ENCODE results near the gene SERP2. TPM values are rescaled to one million over a fixed set of nuclear protein-coding genes. Genes with fewer than 3 reads are reported as not detected.

Gene SERP2
- total and polyA plus RNA-seq, 8 donors, result 1.0 to 255 (median 9.3) TPM; not detected in 1

DNA sequence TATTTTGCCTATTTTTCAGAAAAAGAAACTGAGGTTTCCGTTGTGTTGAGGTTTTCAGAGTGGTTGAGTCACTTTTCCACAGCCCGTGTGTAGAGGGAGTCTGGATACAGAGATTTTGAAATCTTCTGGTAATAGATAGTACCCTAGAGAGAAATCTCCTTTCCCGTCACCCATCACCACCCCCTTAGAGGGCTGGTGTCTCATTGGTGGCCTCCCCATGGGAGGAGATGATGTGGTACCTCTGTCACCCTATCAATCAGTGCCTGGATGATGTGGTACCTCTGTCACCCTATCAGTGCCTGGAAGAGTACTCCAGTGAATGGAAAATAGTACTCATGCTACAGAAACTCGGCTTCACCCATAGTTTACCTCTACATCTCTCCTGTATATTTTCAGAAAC, 42.2 kb upstream of the SERP2 start:
- H3K9me3 ChIP-seq, result no peaks in the 10 kb centered on the region
- no peaks in the 10 kb centered on the region for H3K27me3 ChIP-seq
- TF ChIP-seq, protein P1, sequence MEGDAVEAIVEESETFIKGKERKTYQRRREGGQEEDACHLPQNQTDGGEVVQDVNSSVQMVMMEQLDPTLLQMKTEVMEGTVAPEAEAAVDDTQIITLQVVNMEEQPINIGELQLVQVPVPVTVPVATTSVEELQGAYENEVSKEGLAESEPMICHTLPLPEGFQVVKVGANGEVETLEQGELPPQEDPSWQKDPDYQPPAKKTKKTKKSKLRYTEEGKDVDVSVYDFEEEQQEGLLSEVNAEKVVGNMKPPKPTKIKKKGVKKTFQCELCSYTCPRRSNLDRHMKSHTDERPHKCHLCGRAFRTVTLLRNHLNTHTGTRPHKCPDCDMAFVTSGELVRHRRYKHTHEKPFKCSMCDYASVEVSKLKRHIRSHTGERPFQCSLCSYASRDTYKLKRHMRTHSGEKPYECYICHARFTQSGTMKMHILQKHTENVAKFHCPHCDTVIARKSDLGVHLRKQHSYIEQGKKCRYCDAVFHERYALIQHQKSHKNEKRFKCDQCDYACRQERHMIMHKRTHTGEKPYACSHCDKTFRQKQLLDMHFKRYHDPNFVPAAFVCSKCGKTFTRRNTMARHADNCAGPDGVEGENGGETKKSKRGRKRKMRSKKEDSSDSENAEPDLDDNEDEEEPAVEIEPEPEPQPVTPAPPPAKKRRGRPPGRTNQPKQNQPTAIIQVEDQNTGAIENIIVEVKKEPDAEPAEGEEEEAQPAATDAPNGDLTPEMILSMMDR (IDR thresholded peaks at IDR 0.05), result no peak
- TF ChIP-seq EP300 (IDR thresholded peaks at IDR 0.05) (no peak), POLR2A (IDR thresholded peaks at IDR 0.05) (no peak), POLR2AphosphoS5 (IDR thresholded peaks at IDR 0.05) (no peak)
- intact Hi-C loops (cut with DNase I; ENCODE audit: low total_unique reads), result no loop called here
- WGBS, 5 donors, result 66 to 82% (median 81%) methylated on average over 4 of the region's 4 CpGs
- no peak for DNase-seq
- no peak overlapping the region for H3K4me3 ChIP-seq
- peak overlapping the region in 4 of 5 donors; percentile 54 to 75 (median 62) for H3K27ac ChIP-seq
- peaks cover 7 to 24% (median 19%) of the 10 kb centered on the region in 4 donors for H3K4me1 ChIP-seq
- no peaks in the 10 kb centered on the region for H3K36me3 ChIP-seq

DNA sequence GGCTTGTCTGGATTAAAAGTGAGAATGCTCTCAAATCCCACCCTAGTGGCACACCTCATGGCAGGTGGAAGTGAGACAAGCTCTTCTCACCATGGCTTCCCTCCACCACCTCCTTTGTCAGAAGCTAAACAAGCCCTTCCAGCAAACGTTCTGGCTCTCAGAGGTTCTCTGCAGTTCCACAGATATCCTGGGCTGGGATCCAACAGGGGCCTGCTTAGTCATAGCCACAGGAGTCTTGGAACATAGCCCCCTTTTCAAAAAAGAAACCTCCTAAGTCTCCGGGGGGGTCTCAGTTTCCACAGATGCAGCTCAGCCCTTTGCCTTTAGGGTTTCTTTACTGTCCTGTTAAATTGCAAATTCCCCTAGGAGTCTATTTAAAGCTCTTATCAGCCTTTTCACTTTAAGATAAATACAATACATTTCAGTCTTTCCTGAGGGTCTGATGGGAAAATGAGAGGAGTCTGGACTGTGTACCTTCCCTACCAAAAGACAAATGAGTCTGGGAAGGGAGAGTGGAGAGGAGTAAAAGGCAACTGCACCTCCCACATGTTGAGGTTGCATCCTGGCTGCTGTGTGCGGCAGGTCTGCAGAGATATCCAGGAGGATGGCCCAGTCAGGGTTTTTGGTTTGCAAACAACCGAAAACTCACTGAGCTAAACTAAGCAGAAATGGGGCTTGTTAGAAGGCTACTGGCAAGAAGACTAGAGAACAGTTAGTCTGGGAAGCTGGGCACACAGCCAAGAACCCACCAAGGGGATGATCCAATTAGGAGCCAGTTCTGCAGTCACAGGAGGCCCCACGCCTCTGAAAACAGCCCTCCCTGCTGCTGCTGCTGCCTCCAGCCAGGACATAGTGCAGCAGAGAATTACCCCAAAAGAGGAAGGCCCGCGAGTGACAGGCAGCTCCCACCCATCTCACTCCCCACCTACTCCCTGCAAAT, 41.4 kb upstream of the SERP2 start:
- peaks cover 7 to 24% (median 19%) of the 10 kb centered on the region in 4 donors for H3K4me1 ChIP-seq
- H3K27me3 ChIP-seq, result no peaks in the 10 kb centered on the region
- H3K4me3 ChIP-seq, result no peak overlapping the region
- peak in 1 of 2 donors; percentile 87 for DNase-seq
- H3K36me3 ChIP-seq, result no peaks in the 10 kb centered on the region
- no peaks in the 10 kb centered on the region for H3K9me3 ChIP-seq
- H3K27ac ChIP-seq, result peak overlapping the region; percentile 32 to 75 (median 59)
- TF ChIP-seq POLR2AphosphoS5 (IDR thresholded peaks at IDR 0.05), result no peak
- TF ChIP-seq POLR2A (IDR thresholded peaks at IDR 0.05), result no peak
- TF ChIP-seq, protein P1 (IDR thresholded peaks at IDR 0.05), result no peak
- TF ChIP-seq EP300 (IDR thresholded peaks at IDR 0.05), result no peak
- whole genome bisulfite sequencing, 5 donors, result 28 to 50% (median 42%) methylated on average over 7 of the region's 7 CpGs
- intact Hi-C loops (cut with DNase I; ENCODE audit: low total_unique reads), result no loop called here

DNA sequence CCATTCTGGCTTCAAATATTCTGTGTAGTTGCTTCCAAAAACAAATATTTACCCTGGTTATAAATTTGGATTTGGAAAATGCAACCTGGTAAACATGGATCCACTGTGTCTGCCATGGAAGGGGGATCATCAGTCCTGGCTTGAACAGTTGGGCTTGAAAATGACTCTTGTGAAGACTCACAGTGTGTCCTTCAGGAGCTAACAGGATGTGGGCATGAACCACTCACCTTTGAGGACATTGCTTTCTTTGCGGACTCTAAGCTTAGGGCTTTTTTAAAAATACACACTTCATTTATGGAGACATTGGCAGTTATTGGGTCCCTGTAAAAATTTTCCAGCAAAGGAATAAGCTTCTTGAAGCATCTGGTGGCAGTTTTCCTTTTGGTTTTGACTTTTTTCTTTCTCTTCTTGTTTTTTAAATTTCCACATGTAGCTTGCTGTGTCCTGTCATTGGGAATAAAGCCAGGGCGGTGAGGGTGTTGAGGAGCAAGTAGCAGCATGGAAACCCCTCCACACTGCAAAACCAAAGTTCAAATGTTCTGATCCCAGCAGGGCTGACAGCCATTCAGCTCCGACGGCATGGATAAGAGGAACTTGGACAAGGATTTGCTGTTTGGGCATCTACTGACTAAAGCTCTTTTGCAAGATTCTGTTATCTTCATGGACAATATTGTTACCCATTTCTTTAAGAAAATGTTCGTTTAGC, 39.5 kb upstream of the SERP2 start:
- Histone ChIP-seq H3K4me3 (no peak overlapping the region), H3K4me1 (peaks cover 7 to 24% (median 19%) of the 10 kb centered on the region in 4 donors), H3K36me3 (no peaks in the 10 kb centered on the region), H3K27me3 (no peaks in the 10 kb centered on the region), H3K27ac (peak overlapping the region in 1 of 5 donors; percentile 75), H3K9me3 (no peaks in the 10 kb centered on the region)
- WGBS, 5 donors, result 71 to 79% (median 74%) methylated on average over 5 of the region's 5 CpGs
- intact Hi-C loops (cut with DNase I; ENCODE audit: low total_unique reads), result no loop called here
- TF ChIP-seq, protein P1 (IDR thresholded peaks at IDR 0.05), result no peak
- no peak for TF ChIP-seq POLR2AphosphoS5 (IDR thresholded peaks at IDR 0.05)
- TF ChIP-seq EP300 (IDR thresholded peaks at IDR 0.05), result no peak
- TF ChIP-seq POLR2A (IDR thresholded peaks at IDR 0.05), result no peak
- DNase-seq, result no peak

DNA sequence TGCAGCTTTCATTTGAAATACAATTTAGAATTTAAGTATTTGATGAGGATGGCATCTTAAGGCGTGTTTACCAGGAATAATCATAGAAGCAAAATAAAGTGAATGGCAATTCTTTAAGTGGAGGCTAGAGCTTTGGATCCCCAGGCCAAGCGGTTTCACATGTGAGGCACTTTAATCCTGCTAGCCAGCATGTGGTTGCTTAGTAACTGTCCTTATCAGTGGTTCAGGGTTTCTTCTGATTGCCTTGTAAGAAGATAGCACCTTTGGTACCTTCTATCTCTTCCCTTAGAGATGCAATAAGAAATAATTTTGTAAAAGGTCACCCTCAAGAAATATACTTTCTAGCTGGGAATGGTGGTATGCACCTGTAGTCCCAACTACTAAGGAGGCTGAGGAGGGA, 38.9 kb upstream of the SERP2 start:
- H3K4me3 ChIP-seq, result no peak overlapping the region
- H3K27me3 ChIP-seq, result no peaks in the 10 kb centered on the region
- TF ChIP-seq POLR2A (IDR thresholded peaks at IDR 0.05) (no peak), POLR2AphosphoS5 (IDR thresholded peaks at IDR 0.05) (no peak), EP300 (IDR thresholded peaks at IDR 0.05) (no peak)
- TF ChIP-seq, protein P1 (IDR thresholded peaks at IDR 0.05), result no peak
- intact Hi-C loops (cut with DNase I; ENCODE audit: low total_unique reads), result no loop called here
- no peaks in the 10 kb centered on the region for H3K36me3 ChIP-seq
- H3K9me3 ChIP-seq, result no peaks in the 10 kb centered on the region
- no peak for DNase-seq
- H3K27ac ChIP-seq, result no peak overlapping the region
- peaks cover 7 to 24% (median 19%) of the 10 kb centered on the region in 4 donors for H3K4me1 ChIP-seq
- WGBS, 5 donors, result 74 to 82% (median 79%) methylated on average over 2 of the region's 2 CpGs
